Fibroblast of villous mesenchyme (primary cell): ENCODE measurements around the gene ADCY9. TPM values are rescaled to one million over a fixed set of nuclear protein-coding genes. Genes with fewer than 3 reads are reported as not detected.

Source experiments
- DNase-seq: peaks from one replicate; pipeline ENCODE4 v3.0.0-alpha.2; 2010; ENCODE audit warnings: low read depth
- H3K4me3 ChIP-seq: 2 replicates; pipeline ENCODE4 v1.5.1; 2011; ENCODE audit warnings: low read depth, mild to moderate bottlenecking, low read length
- CTCF ChIP-seq: IDR thresholded peaks from 2 replicates; pipeline ENCODE4 v1.5.1; 2012; ENCODE audit warnings: low read depth, mild to moderate bottlenecking, low read length; ENCODE audit not compliant: insufficient read depth
- total RNA-seq: library from RNA; depleted of rRNA; stranded (reverse); fragments of >200 nt; gene quantifications from 2 replicates; pipeline ENCODE4 v1.2.3, GENCODE V29; 2012

ADCY9 gene
- total RNA-seq, 1 donor = 38.0 TPM

- H3K4me3 ChIP-seq = no peak overlapping the region
- no peak for TF ChIP-seq CTCF
- DNase-seq = peak; percentile 91
These were observed 145.0 kb downstream of the ADCY9 start for GRCh38 chr16:3971261-3971660.

- no peak overlapping the region for H3K4me3 ChIP-seq
- no peak for TF ChIP-seq CTCF
- DNase-seq = no peak
These were observed 147.7 kb downstream of the ADCY9 start for GRCh38 chr16:3968551-3968950.

- no peak overlapping the region for H3K4me3 ChIP-seq
- no peak for DNase-seq
- no peak for TF ChIP-seq CTCF
These were observed 149.6 kb downstream of the ADCY9 start for GRCh38 chr16:3966681-3967080.

GRCh38 chr16:3965781-3966582, 150.3 kb downstream of the ADCY9 start:
- H3K4me3 ChIP-seq = no peak overlapping the region
- no peak for TF ChIP-seq CTCF
- DNase-seq = no peak

- no peak for DNase-seq
- H3K4me3 ChIP-seq = no peak overlapping the region
- TF ChIP-seq CTCF = no peak
These were observed 150.9 kb downstream of the ADCY9 start for GRCh38 chr16:3965306-3965705.

- DNase-seq = no peak
- H3K4me3 ChIP-seq = no peak overlapping the region
- TF ChIP-seq CTCF = no peak
These were observed 151.5 kb downstream of the ADCY9 start for GRCh38 chr16:3964686-3965290.
